SK-N-SH (cell line): ENCODE results near the gene UBE2L6. TPM values are rescaled to one million over a fixed set of nuclear protein-coding genes. Genes with fewer than 3 reads are reported as not detected.

ENCODE experiments used
- CTCF ChIA-PET: fragments of 300-600, 350-600 bp; formaldehyde crosslinking; extraction: SDS; loops from one replicate; lab custom pipeline; 2021; lab: Yijun Ruan, JAX
- POLR2A ChIA-PET: fragments of 350-600 bp; sonication (Branson Sonifier 250); formaldehyde crosslinking; extraction: SDS; loops from one replicate; lab custom pipeline; 2020; ENCODE audit warnings: antibody characterized with exemption, inconsistent platforms; lab: Yijun Ruan, JAX
- DNase-seq: peaks from one replicate; pipeline ENCODE4 v3.0.0; 2012
- H2AFZ ChIP-seq: fragments of 200-600 bp; sonication (generic); 2 replicates; pipeline ENCODE4 v1.8.1; 2016; ENCODE audit warnings: antibody characterized with exemption, mild to moderate bottlenecking, low read depth
- H3F3A ChIP-seq: fragments of 200-600 bp; sonication (generic); replicated peaks from 2 replicates; pipeline ENCODE3; 2016; ENCODE audit warnings: antibody characterized with exemption, mild to moderate bottlenecking; ENCODE audit not compliant: insufficient read depth
- H3K27ac ChIP-seq, 2 experiments: fragments of 200-500 bp in 1 of 2; fragments of 200-600 bp in 1 of 2; sonication (Bioruptor generic) in 1 of 2; sonication (generic), shearing (Covaris generic) in 1 of 2; 2 replicates each; pipeline versions ENCODE4 v1.5.1 to v1.6.1; 2014 to 2016; ENCODE audit warnings: low read depth in 2 of 2, inconsistent platforms in 1 of 2, low read length in 1 of 2, mild to moderate bottlenecking in 1 of 2, mixed read lengths in 1 of 2
- H3K27me3 ChIP-seq: fragments of 200-600 bp; sonication (generic), shearing (Covaris generic); 2 replicates; pipeline ENCODE4 v1.6.1; 2016; ENCODE audit warnings: mixed run types; ENCODE audit not compliant: insufficient read depth
- H3K36me3 ChIP-seq, 2 experiments: fragments of 200-500 bp in 1 of 2; fragments of 200-600 bp in 1 of 2; sonication (Bioruptor generic) in 1 of 2; sonication (generic) in 1 of 2; replicated peaks in 1 of 2; 2 replicates each; pipeline versions ENCODE3 to v1.5.1; 2014 to 2016; ENCODE audit warnings: low read length in 1 of 2, mild to moderate bottlenecking in 1 of 2; ENCODE audit not compliant: insufficient read depth in 2 of 2, control insufficient read depth in 1 of 2
- H3K4me1 ChIP-seq, 2 experiments: fragments of 200-500 bp in 1 of 2; fragments of 200-600 bp in 1 of 2; sonication (Bioruptor generic) in 1 of 2; sonication (generic), shearing (Covaris generic) in 1 of 2; 2 replicates each; pipeline versions ENCODE4 v1.5.1 to v1.6.1; 2014 to 2016; ENCODE audit warnings: low read depth in 1 of 2, low read length in 1 of 2, mixed run types in 1 of 2; ENCODE audit not compliant: insufficient read depth in 2 of 2, control insufficient read depth in 1 of 2
- H3K4me2 ChIP-seq: fragments of 200-600 bp; sonication (generic), shearing (Covaris generic); 2 replicates; pipeline ENCODE4 v1.6.1; 2017; ENCODE audit warnings: mixed run types
- H3K4me3 ChIP-seq, 2 experiments: fragments of 200-500 bp in 1 of 2; fragments of 200-600 bp in 1 of 2; sonication (Bioruptor generic) in 1 of 2; sonication (generic), shearing (Covaris generic) in 1 of 2; 2 replicates each; pipeline versions ENCODE4 v1.5.1 to v1.8.1; 2014 to 2016; ENCODE audit warnings: low read depth in 2 of 2, inconsistent platforms in 1 of 2, low read length in 1 of 2, mild to moderate bottlenecking in 1 of 2, mixed read lengths in 1 of 2, moderate library complexity in 1 of 2
- H3K79me2 ChIP-seq: fragments of 200-600 bp; sonication (generic); 2 replicates; pipeline ENCODE4 v1.8.1; 2017; ENCODE audit warnings: mild to moderate bottlenecking; ENCODE audit not compliant: insufficient read depth
- H3K9ac ChIP-seq: fragments of 200-600 bp; sonication (generic); 2 replicates; pipeline ENCODE4 v1.6.1; 2017; ENCODE audit warnings: mixed run types
- H3K9me2 ChIP-seq: fragments of 200-600 bp; sonication (generic); 2 replicates; pipeline ENCODE4 v1.6.1; 2017; ENCODE audit warnings: mixed run types
- H3K9me3 ChIP-seq: fragments of 200-600 bp; sonication (generic); 2 replicates; pipeline ENCODE4 v1.6.1; 2017; ENCODE audit warnings: mixed run types, mild to moderate bottlenecking, moderate library complexity
- H4K20me1 ChIP-seq: fragments of 200-600 bp; sonication (generic); 2 replicates; pipeline ENCODE4 v1.6.1; 2017; ENCODE audit warnings: mild to moderate bottlenecking, mixed run types; ENCODE audit not compliant: insufficient read depth
- CHD2 ChIP-seq: fragments of 150-350 bp; IDR thresholded peaks from 2 replicates; pipeline ENCODE4 v1.6.1; 2018; ENCODE audit warnings: low read length; ENCODE audit not compliant: partially characterized antibody
- MAX ChIP-seq: IDR thresholded peaks from 2 replicates; pipeline ENCODE4 v1.4.0; 2012; ENCODE audit warnings: low read depth
- MXI1 ChIP-seq: IDR thresholded peaks from 2 replicates; pipeline ENCODE4 v1.6.1; 2012; ENCODE audit warnings: mild to moderate bottlenecking, low read depth, low read length, improper control_type of control experiment
- POLR2AphosphoS5 ChIP-seq: IDR thresholded peaks from 2 replicates; pipeline ENCODE4 v1.6.1; 2012; ENCODE audit warnings: low read depth, low read length
- REST ChIP-seq: IDR thresholded peaks from 2 replicates; pipeline ENCODE4 v1.6.1; 2012; ENCODE audit warnings: mild to moderate bottlenecking, low read depth, low read length, moderate library complexity
- USF1 ChIP-seq: IDR thresholded peaks from 2 replicates; pipeline ENCODE4 v1.4.0; 2012; ENCODE audit warnings: low read depth, borderline replicate concordance
- USF2 ChIP-seq: fragments of 150-350 bp; IDR thresholded peaks from 2 replicates; pipeline ENCODE4 v1.6.1; 2017; ENCODE audit warnings: antibody characterized with exemption, low read length, low read depth, borderline replicate concordance
- WGBS: methylation state at CpG from one replicate; pipeline ENCODE4 v1.1.6; 2017; ENCODE audit warnings: low lambda C conversion rate; 5-methylcytosine and 5-hydroxymethylcytosine counted together
- polyA plus RNA-seq, 3 experiments: library from polyadenylated mRNA; depleted of rRNA; stranded (reverse); fragments of >200 nt; gene quantifications; 2 replicates each; pipeline ENCODE4 v1.2.3, GENCODE V29; 2012

UBE2L6 gene
- polyA plus RNA-seq, 1 of the 3 experiments (the other 2 are of a cell fraction) = 77.0 TPM

DNA sequence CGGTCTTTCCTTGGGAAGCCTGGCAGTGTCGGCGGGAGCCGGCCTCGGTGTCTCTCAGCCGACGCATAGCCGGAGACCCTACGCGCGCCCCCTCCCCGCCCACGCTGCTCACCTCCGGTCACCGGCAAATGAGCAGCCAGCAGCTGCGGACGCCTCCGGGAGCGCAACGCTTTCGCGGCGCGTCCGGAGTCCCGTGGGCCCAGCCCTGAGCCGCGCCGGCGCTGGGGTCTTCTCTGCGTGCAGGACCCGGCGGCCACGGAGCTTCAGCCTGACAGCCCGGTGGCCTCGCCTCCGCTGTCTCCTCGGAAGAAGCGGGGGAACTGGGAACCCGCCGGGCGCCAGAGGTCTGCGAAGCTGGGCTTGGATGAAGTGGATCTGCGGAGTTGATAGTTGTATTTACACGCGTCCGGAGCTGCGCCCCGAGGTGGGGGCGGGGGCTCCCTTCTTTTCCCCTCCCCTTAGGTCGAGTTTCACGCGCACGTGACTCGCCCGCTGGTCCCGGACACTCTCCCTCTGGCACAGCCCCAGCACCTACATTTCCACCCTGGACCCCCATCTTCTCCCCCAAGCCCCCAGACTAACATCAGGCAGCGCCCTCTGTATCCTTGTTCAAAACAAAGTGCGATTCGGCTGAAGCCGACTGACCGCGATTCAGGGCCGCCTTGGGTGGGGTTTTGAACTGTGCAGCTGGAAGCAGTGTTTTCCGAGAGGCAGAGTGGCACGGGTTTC lies 52.0 kb downstream of the UBE2L6 start, which contains the start of gene SLC43A1:
TSS of gene SLC43A1 (minus strand) at position 371 of the 729 bp plus-strand sequence. CDS start 1,591 bp downstream, outside the sequence.
- DNase-seq = peak; percentile 74
- H3K36me3 ChIP-seq = no peaks in the 10 kb centered on the region
- TF ChIP-seq POLR2AphosphoS5 (no peak), REST (no peak), USF1 (peak; percentile 93), MAX (peak; percentile 69; the same call in 1 of the 2 replicates), MXI1 (peak; percentile 83), CHD2 (peak; percentile 21), USF2 (peak; percentile 47; the same call in 1 of the 2 replicates)
- TF ChIP-seq, all 33 proteins: peak for 5
- Histone ChIP-seq H3K9me2 (no peaks in the 10 kb centered on the region), H3K27me3 (no peaks in the 10 kb centered on the region), H3K4me1 (peaks cover 0 to 9% of the 10 kb centered on the region in 2 experiments; a peak in 1 of 4 replicates), H3K4me2 (peak within 1 kb of the TSS; percentile 94), H2AFZ (peak within 1 kb of the TSS; percentile 85), H3K9ac (peak within 1 kb of the TSS; percentile 40), H3K79me2 (no peaks in the 10 kb centered on the region), H3K4me3 (peak within 1 kb of the TSS; percentile 69 to 78), H3F3A (no peaks in the 10 kb centered on the region), H3K27ac (no peak within 1 kb of the TSS; a peak in 1 of 4 replicates), H4K20me1 (no peaks in the 10 kb centered on the region), H3K9me3 (no peaks in the 10 kb centered on the region)
- 3% methylated on average over 23 of the region's 66 CpGs for WGBS
- CTCF ChIA-PET = interaction anchor here (0.7 to 6.9 kb wide), 13 partner anchors 13 to 170 kb away, joined by 3 to 106 read pairs (median 14); partner anchors contain the start of genes RTN4RL2, TIMM10 and UBE2L6
- POLR2A ChIA-PET = interaction anchor here (0.8 to 1.9 kb wide), 3 partner anchors 11 to 22 kb away, joined by 3 to 5 read pairs (median 3); no protein-coding TSS in a partner anchor
